Breast epithelium (tissue), 3 donors: ENCODE data around the gene IST1.

Experiments used
- CTCF ChIP-seq, 3 donors: fragments of 450-650 bp; IDR thresholded peaks; one replicate each; pipeline ENCODE4 v1.5.1; 2016 to 2017; ENCODE audit warnings: antibody characterized with exemption in 3 of 3, mild to moderate bottlenecking in 3 of 3, moderate library complexity in 3 of 3
- POLR2AphosphoS5 ChIP-seq, 3 donors: sonication (generic); formaldehyde crosslinking; IDR thresholded peaks; one replicate each; pipeline ENCODE4 v1.6.1; 2017; ENCODE audit warnings: antibody characterized with exemption in 3 of 3

DNA sequence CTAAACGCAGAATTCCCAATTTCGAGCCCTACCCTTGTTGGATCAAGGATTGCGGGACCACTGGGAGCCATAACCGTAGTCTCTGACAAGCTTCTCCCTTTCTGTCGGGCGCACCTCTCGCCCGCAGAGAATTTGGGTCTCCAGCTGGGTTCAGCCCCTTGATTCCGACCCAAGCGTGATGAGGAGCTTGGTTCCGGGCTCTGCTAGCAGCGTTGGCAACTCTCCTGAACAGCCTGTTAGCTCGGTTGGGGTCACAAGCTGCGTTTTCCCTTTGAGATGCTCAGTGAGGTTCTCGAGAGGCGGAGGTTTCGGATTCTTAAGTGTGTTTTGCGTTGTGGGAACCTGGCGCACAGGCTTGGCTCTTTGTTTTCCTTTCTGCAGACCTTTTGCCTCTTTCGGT, 48.9 kb upstream of the IST1 start:
- TF ChIP-seq CTCF (IDR thresholded peaks at IDR 0.05) (no peak), POLR2AphosphoS5 (IDR thresholded peaks at IDR 0.05) (no peak)
